Neural cell (in vitro differentiated cells): ENCODE data around the gene ASB10. TPM values are rescaled to one million over a fixed set of nuclear protein-coding genes. Genes with fewer than 3 reads are reported as not detected.

ENCODE experiments used
- H2AFZ ChIP-seq: fragments of 200-600, 300-800 bp; sonication (generic), shearing (Covaris generic); 2 replicates; pipeline ENCODE4 v1.6.0; 2014; ENCODE audit warnings: low read depth, mild to moderate bottlenecking, antibody characterized with exemption, low read length, moderate library complexity
- H3F3A ChIP-seq: fragments of 200-600 bp; shearing (Covaris generic); 2 replicates; pipeline ENCODE4 v1.6.1; 2016; ENCODE audit warnings: mild to moderate bottlenecking, moderate library complexity, mixed read lengths, antibody characterized with exemption, low read length; ENCODE audit not compliant: insufficient read depth, poor library complexity, severe bottlenecking
- H3K27ac ChIP-seq: fragments of 200-600, 300-800 bp; sonication (generic), shearing (Covaris generic); 2 replicates; pipeline ENCODE4 v1.5.1; 2014; ENCODE audit warnings: mild to moderate bottlenecking, low read length, moderate library complexity
- H3K27me3 ChIP-seq: fragments of 300-800, 200-600 bp; sonication (generic), shearing (Covaris generic); 2 replicates; pipeline ENCODE4 v1.6.0; 2014; ENCODE audit warnings: mild to moderate bottlenecking, low read depth, low read length, moderate library complexity; ENCODE audit not compliant: insufficient read depth
- H3K36me3 ChIP-seq: fragments of 300-800, 200-600 bp; sonication (generic), shearing (Covaris generic); 2 replicates; pipeline ENCODE4 v1.5.1; 2014; ENCODE audit warnings: mild to moderate bottlenecking, antibody characterized with exemption, low read length, moderate library complexity; ENCODE audit not compliant: insufficient read depth
- H3K4me2 ChIP-seq: fragments of 300-800, 200-600 bp; sonication (generic), shearing (Covaris generic); 2 replicates; pipeline ENCODE4 v1.6.0; 2014; ENCODE audit warnings: mild to moderate bottlenecking, low read length
- H3K4me3 ChIP-seq: fragments of 300-800, 200-600 bp; sonication (generic), shearing (Covaris generic); 2 replicates; pipeline ENCODE4 v1.5.1; 2014; ENCODE audit warnings: mild to moderate bottlenecking, low read length, moderate library complexity
- H3K79me2 ChIP-seq: fragments of 200-600 bp; shearing (Covaris generic); replicated peaks from 2 replicates; pipeline ENCODE4 v1.6.0; 2014; ENCODE audit warnings: mild to moderate bottlenecking, low read length, moderate library complexity; ENCODE audit not compliant: insufficient read depth
- H3K9ac ChIP-seq: fragments of 300-800, 200-600 bp; sonication (generic), shearing (Covaris generic); 2 replicates; pipeline ENCODE4 v1.6.1; 2016; ENCODE audit warnings: mild to moderate bottlenecking, low read length, mixed read lengths
- H3K9me2 ChIP-seq: fragments of 200-600 bp; shearing (Covaris generic); 2 replicates; pipeline ENCODE4 v1.6.1; 2016; ENCODE audit warnings: mild to moderate bottlenecking, low read length, mixed read lengths; ENCODE audit not compliant: insufficient read depth
- H3K9me3 ChIP-seq: fragments of 200-600, 300-800 bp; sonication (generic), shearing (Covaris generic); 2 replicates; pipeline ENCODE4 v1.6.1; 2016; ENCODE audit warnings: mild to moderate bottlenecking, mixed run types, low read length, moderate library complexity, mixed read lengths
- H4K20me1 ChIP-seq: fragments of 200-600 bp; shearing (Covaris generic); 2 replicates; pipeline ENCODE4 v1.6.1; 2016; ENCODE audit warnings: mild to moderate bottlenecking, mixed run types; ENCODE audit not compliant: insufficient read depth
- CTCF ChIP-seq: fragments of 450-650 bp; IDR thresholded peaks from 2 replicates; pipeline ENCODE4 v1.5.1; 2014; ENCODE audit warnings: antibody characterized with exemption, mild to moderate bottlenecking, moderate library complexity; ENCODE audit not compliant: poor library complexity, severe bottlenecking
- EP300 ChIP-seq: fragments of 450-650 bp; conservative IDR thresholded peaks from 2 replicates; pipeline ENCODE4 v1.6.1; 2014; ENCODE audit warnings: antibody characterized with exemption, mild to moderate bottlenecking, moderate library complexity; ENCODE audit not compliant: poor library complexity, severe bottlenecking
- EZH2 ChIP-seq: fragments of 200-600, 300-800 bp; shearing (Covaris generic), sonication (generic); IDR thresholded peaks from 2 replicates; pipeline ENCODE4 v1.6.1; 2014; ENCODE audit warnings: antibody characterized with exemption, low read length, borderline replicate concordance, mild to moderate bottlenecking; ENCODE audit not compliant: insufficient read depth, poor library complexity, severe bottlenecking
- MXI1 ChIP-seq: fragments of 450-650 bp; conservative IDR thresholded peaks from 2 replicates; pipeline ENCODE4 v1.6.1; 2014; ENCODE audit warnings: antibody characterized with exemption, mild to moderate bottlenecking; ENCODE audit not compliant: poor library complexity, severe bottlenecking
- POLR2AphosphoS5 ChIP-seq: IDR thresholded peaks from 2 replicates; pipeline ENCODE4 v1.6.1; 2012
- RAD21 ChIP-seq: fragments of 450-650 bp; conservative IDR thresholded peaks from 2 replicates; pipeline ENCODE4 v1.6.1; 2014; ENCODE audit warnings: antibody characterized with exemption, mild to moderate bottlenecking, moderate library complexity
- REST ChIP-seq: IDR thresholded peaks from 2 replicates; pipeline ENCODE4 v1.6.1; 2012; ENCODE audit warnings: borderline replicate concordance
- SMC3 ChIP-seq: fragments of 450-650 bp; conservative IDR thresholded peaks from 2 replicates; pipeline ENCODE4 v1.6.1; 2014; ENCODE audit warnings: antibody characterized with exemption, mild to moderate bottlenecking, moderate library complexity; ENCODE audit not compliant: poor library complexity
- TAF1 ChIP-seq: IDR thresholded peaks from 2 replicates; pipeline ENCODE4 v1.6.1; 2012; ENCODE audit warnings: low read depth
- polyA plus RNA-seq: library from polyadenylated mRNA; depleted of rRNA; stranded (reverse); fragments of >200 nt; gene quantifications from 2 replicates; pipeline ENCODE4 v1.2.3, GENCODE V29; 2014

ASB10 gene
- polyA plus RNA-seq, 1 donor from 2014 or later: not detected

GRCh38 chr7:151197932-151198331 is 10.9 kb upstream of the ASB10 start:
- Histone ChIP-seq H3K9me3 (no peaks in the 10 kb centered on the region), H2AFZ (no peak overlapping the region), H3K4me3 (no peak overlapping the region), H3K27me3 (no peaks in the 10 kb centered on the region), H3K9me2 (no peaks in the 10 kb centered on the region), H3K9ac (no peak overlapping the region), H3F3A (no peaks in the 10 kb centered on the region), H4K20me1 (no peaks in the 10 kb centered on the region), H3K79me2 (no peaks in the 10 kb centered on the region), H3K36me3 (no peaks in the 10 kb centered on the region), H3K4me2 (no peak overlapping the region), H3K27ac (no peak overlapping the region)
- TF ChIP-seq MXI1 (no peak), CTCF (no peak)

- H2AFZ ChIP-seq: no peak overlapping the region
- no peak overlapping the region for H3K27ac ChIP-seq
- no peaks in the 10 kb centered on the region for H4K20me1 ChIP-seq
- no peaks in the 10 kb centered on the region for H3K36me3 ChIP-seq
- H3K9me2 ChIP-seq: no peaks in the 10 kb centered on the region
- no peak overlapping the region for H3K4me2 ChIP-seq
- H3K9ac ChIP-seq: no peak overlapping the region
- H3K79me2 ChIP-seq: no peaks in the 10 kb centered on the region
- no peak for TF ChIP-seq EP300
- H3F3A ChIP-seq: no peaks in the 10 kb centered on the region
- no peaks in the 10 kb centered on the region for H3K9me3 ChIP-seq
- H3K4me3 ChIP-seq: no peak overlapping the region
- H3K27me3 ChIP-seq: no peaks in the 10 kb centered on the region
Measured at GRCh38 chr7:151195616-151196450, 8.8 kb upstream of the ASB10 start.

- H3K27ac ChIP-seq: no peak overlapping the region
- no peak overlapping the region for H3K9ac ChIP-seq
- H3K79me2 ChIP-seq: no peaks in the 10 kb centered on the region
- no peaks in the 10 kb centered on the region for H4K20me1 ChIP-seq
- H3F3A ChIP-seq: no peaks in the 10 kb centered on the region
- H3K4me3 ChIP-seq: no peak overlapping the region
- H3K36me3 ChIP-seq: no peaks in the 10 kb centered on the region
- H3K27me3 ChIP-seq: no peaks in the 10 kb centered on the region
- no peak overlapping the region for H3K4me2 ChIP-seq
- H3K9me3 ChIP-seq: no peaks in the 10 kb centered on the region
- no peak overlapping the region for H2AFZ ChIP-seq
- TF ChIP-seq REST (no peak), RAD21 (no peak), TAF1 (no peak), EP300 (no peak), SMC3 (no peak), CTCF (no peak), MXI1 (no peak), POLR2AphosphoS5 (no peak), EZH2 (no peak)
- no peaks in the 10 kb centered on the region for H3K9me2 ChIP-seq
Measured at GRCh38 chr7:151194188-151194587, 7.1 kb upstream of the ASB10 start.
